ENCODE data around the gene COX4I2. TPM values are rescaled to one million over a fixed set of nuclear protein-coding genes. Genes with fewer than 3 reads are reported as not detected.

The COX4I2 gene
- not detected in 5 replicates for total RNA-seq (2022; extraction: Qiagen RNA extraction)

DNA sequence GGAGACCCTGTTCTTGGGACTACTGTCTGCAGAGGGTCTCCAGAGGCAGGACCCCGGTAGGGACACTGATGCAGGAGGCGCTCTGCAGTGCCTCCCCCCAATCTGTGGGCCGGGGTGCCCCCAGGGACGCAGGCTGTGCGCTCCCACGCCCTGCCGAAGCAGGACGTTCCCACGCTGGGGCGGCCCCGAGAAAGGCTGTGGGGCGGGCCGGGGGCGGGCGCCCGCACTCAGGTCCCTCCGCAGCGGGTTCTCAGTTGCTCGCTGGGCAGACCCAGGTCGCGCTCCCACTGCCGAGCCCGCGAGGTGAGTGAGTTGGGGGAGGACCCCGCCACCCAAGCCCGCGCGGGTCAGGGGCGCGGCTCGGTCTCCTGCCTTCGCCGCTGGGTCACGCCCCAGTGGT is at the start of gene COX4I2:
COX4I2 (plus strand) TSS at position 253 of the 400 bp plus-strand sequence. CDS start 1,106 bp downstream, outside the sequence.

DNA sequence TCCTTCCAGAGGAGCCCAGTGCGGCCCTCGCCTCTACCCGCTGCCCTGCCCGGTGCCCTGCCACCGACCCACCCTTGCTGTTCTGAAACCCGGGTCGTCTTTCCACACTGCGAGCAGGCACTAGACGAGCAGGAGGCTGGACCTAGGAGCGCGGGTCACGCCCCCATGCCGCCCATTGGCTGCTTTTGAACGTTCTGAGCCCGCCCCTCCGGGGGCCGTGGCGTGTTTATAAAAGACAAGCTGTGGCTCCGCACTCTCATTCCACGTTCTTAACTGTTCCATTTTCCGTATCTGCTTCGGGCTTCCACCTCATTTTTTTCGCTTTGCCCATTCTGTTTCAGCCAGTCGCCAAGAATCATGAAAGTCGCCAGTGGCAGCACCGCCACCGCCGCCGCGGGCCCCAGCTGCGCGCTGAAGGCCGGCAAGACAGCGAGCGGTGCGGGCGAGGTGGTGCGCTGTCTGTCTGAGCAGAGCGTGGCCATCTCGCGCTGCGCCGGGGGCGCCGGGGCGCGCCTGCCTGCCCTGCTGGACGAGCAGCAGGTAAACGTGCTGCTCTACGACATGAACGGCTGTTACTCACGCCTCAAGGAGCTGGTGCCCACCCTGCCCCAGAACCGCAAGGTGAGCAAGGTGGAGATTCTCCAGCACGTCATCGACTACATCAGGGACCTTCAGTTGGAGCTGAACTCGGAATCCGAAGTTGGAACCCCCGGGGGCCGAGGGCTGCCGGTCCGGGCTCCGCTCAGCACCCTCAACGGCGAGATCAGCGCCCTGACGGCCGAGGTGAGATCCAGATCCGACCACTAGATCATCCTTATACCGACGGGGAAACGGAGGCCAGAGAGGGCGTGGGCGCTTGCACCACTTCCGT is 32.4 kb upstream of the COX4I2 start, which contains the start of gene ID1:
ID1 (plus strand) TSS at position 259 of the 871 bp plus-strand sequence; CDS start at position 358, 99 bp downstream.

Other genes with a start within 250 kb of the COX4I2 start
- gene DEFB119, start 247.3 kb upstream of the COX4I2 start, total RNA-seq (2022; extraction: Qiagen RNA extraction): not detected in 5 replicates
- gene DEFB121, start 231.7 kb upstream of the COX4I2 start, total RNA-seq (2022; extraction: Qiagen RNA extraction): not detected in 5 replicates
- gene DEFB123, start 197.3 kb upstream of the COX4I2 start, total RNA-seq (2022; extraction: Qiagen RNA extraction): not detected in 5 replicates
- not detected in 5 replicates for gene DEFB124, start 162.8 kb upstream of the COX4I2 start, total RNA-seq (2022; extraction: Qiagen RNA extraction)
- gene REM1, start 162.6 kb upstream of the COX4I2 start, total RNA-seq (2022; extraction: Qiagen RNA extraction): 0.12 to 0.23 TPM (median 0.13 TPM) in 5 replicates
- 203 to 272 TPM (median 251 TPM) in 5 replicates for gene HM13, start 123.5 kb upstream of the COX4I2 start, total RNA-seq (2022; extraction: Qiagen RNA extraction)
- gene ID1, start 32.6 kb upstream of the COX4I2 start, total RNA-seq (2022; extraction: Qiagen RNA extraction): 254 to 431 TPM (median 298 TPM) in 5 replicates
- 192 to 204 TPM (median 200 TPM) in 5 replicates for gene BCL2L1, start 85.0 kb downstream of the COX4I2 start, total RNA-seq (2022; extraction: Qiagen RNA extraction)
- 98.2 to 128 TPM (median 104 TPM) in 5 replicates for gene TPX2, start 101.4 kb downstream of the COX4I2 start, total RNA-seq (2022; extraction: Qiagen RNA extraction)
- 0.35 to 0.77 TPM (median 0.50 TPM) in 5 replicates for gene MYLK2, start 181.4 kb downstream of the COX4I2 start, total RNA-seq (2022; extraction: Qiagen RNA extraction)
- gene FOXS1, start 207.7 kb downstream of the COX4I2 start, total RNA-seq (2022; extraction: Qiagen RNA extraction): 0.20 to 1.3 TPM (median 0.64 TPM) in 5 replicates
- gene DUSP15, start 232.6 kb downstream of the COX4I2 start, total RNA-seq (2022; extraction: Qiagen RNA extraction): 0.43 to 1.1 TPM (median 0.99 TPM) in 5 replicates
- 0.02 to 0.15 TPM (median 0.06 TPM) in 4 of 5 replicates, not detected in the other for gene TTLL9, start 232.7 kb downstream of the COX4I2 start, total RNA-seq (2022; extraction: Qiagen RNA extraction)

Measured in A549 treated with CORT108297 at 1 μM for 4 hours (cell line).